Mammary epithelial cell (primary cell): ENCODE measurements around the gene TUBB1.

Source experiments
- CTCF ChIP-seq, 2 donors: IDR thresholded peaks in 1 of 2; conservative IDR thresholded peaks in 1 of 2; 2 replicates each; pipeline ENCODE4 v1.5.1; 2011 to 2012; ENCODE audit warnings: inconsistent platforms in 2 of 2, low read length in 2 of 2, mild to moderate bottlenecking in 2 of 2, control low read depth in 1 of 2, low read depth in 1 of 2; ENCODE audit not compliant: insufficient read depth in 1 of 2; ENCODE audit errors: extremely low read depth in 1 of 2
- EZH2 ChIP-seq: IDR thresholded peaks from 2 replicates; pipeline ENCODE4 v1.6.1; 2012; ENCODE audit warnings: low read length, inconsistent platforms, borderline replicate concordance

- TF ChIP-seq CTCF (conservative IDR thresholded peaks at IDR 0.05 in 1 of 2, IDR thresholded peaks at IDR 0.05 in 1 of 2; ENCODE audit: extremely low read depth in 1 of 2, insufficient read depth in 1 of 2, low read depth in 1 of 2, low read length in 2 of 2) (no peak), EZH2 (no peak)
These were observed 18.2 kb upstream of the TUBB1 start for GRCh38 chr20:59001068-59001448.
